HCT116 (cell line): Measurements from ENCODE around the gene GRB7. TPM values are rescaled to one million over a fixed set of nuclear protein-coding genes. Genes with fewer than 3 reads are reported as not detected.

ENCODE experiments used
- ATAC-seq: fragments of 200-7000 bp; cut with Tn5 transposase; 2 replicates; pipeline ENCODE4 v1.9.1; 2020; ENCODE audit warnings: mild to moderate bottlenecking, moderate library complexity
- BruUV-seq: library from RNA; stranded (reverse); fragments of 400-500 nt; replicated peaks from 2 replicates; lab custom pipeline; 2021; lab: Mats Ljungman, UMichigan
- CTCF ChIA-PET: fragments of 300-600 bp; sonication (Branson Sonifier 250); formaldehyde crosslinking; loops from one replicate; lab custom pipeline; 2021; ENCODE audit warnings: antibody characterized with exemption; lab: Charles Lee
- POLR2A ChIA-PET: fragments of 300-600, 350-600 bp; sonication (Branson Sonifier 250); formaldehyde crosslinking; loops from one replicate; lab custom pipeline; 2021; ENCODE audit warnings: antibody characterized with exemption; lab: Charles Lee
- RAD21 ChIA-PET, 2 experiments: fragments of 300-600 bp; sonication (Branson Sonifier 250); formaldehyde crosslinking; loops; one replicate each; lab custom pipeline; 2023; ENCODE audit warnings: low total read pairs in 2 of 2; ENCODE audit not compliant: uncharacterized antibody in 2 of 2, unreplicated experiment in 2 of 2, low non-redundant PET in 1 of 2; lab: Charles Lee
- DNase-seq: peaks from one replicate; pipeline ENCODE4 v3.0.0-alpha.2; 2010; ENCODE audit warnings: low read depth, low spot score
- H2AFZ ChIP-seq: fragments of 200-600 bp; shearing (Covaris generic), sonication (generic); 2 replicates; pipeline ENCODE4 v1.6.1; 2017; ENCODE audit warnings: low read depth, mixed run types, mixed read lengths, antibody characterized with exemption, low read length; ENCODE audit not compliant: poor library complexity, severe bottlenecking
- H3K27ac ChIP-seq: 2 replicates; pipeline ENCODE4 v1.5.1; 2012; ENCODE audit warnings: low read depth, low read length
- H3K27me3 ChIP-seq: fragments of 200-600 bp; sonication (generic); 2 replicates; pipeline ENCODE4 v1.6.1; 2016; ENCODE audit warnings: mixed run types, low read length, mixed read lengths; ENCODE audit not compliant: insufficient read depth
- H3K36me3 ChIP-seq, 2 experiments: fragments of 200-500 bp in 1 of 2; fragments of 200-600 bp in 1 of 2; sonication (Bioruptor generic) in 1 of 2; sonication (generic) in 1 of 2; 2 replicates each; pipeline versions ENCODE4 v1.5.1 to v1.6.1; 2014 to 2016; ENCODE audit warnings: low read length in 2 of 2, inconsistent platforms in 1 of 2, mixed read lengths in 1 of 2, mixed run types in 1 of 2; ENCODE audit not compliant: insufficient read depth in 2 of 2, control insufficient read depth in 1 of 2
- H3K4me1 ChIP-seq, 2 experiments: fragments of 200-600 bp in 1 of 2; sonication (generic) in 1 of 2; 2 replicates each; pipeline versions ENCODE4 v1.5.1 to v1.6.1; 2012 to 2017; ENCODE audit warnings: low read length in 2 of 2, inconsistent platforms in 1 of 2, mild to moderate bottlenecking in 1 of 2, mixed read lengths in 1 of 2, mixed run types in 1 of 2, moderate library complexity in 1 of 2; ENCODE audit not compliant: insufficient read depth in 2 of 2, control insufficient read depth in 1 of 2
- H3K4me2 ChIP-seq: fragments of 200-600 bp; sonication (generic); 2 replicates; pipeline ENCODE4 v1.6.1; 2017; ENCODE audit warnings: mixed run types, low read length, mixed read lengths
- H3K4me3 ChIP-seq, 2 experiments: fragments of 200-600 bp in 1 of 2; sonication (generic) in 1 of 2; replicated peaks in 1 of 2; 2 replicates each; pipeline ENCODE4 v1.5.1; 2011 to 2016; ENCODE audit warnings: low read length in 2 of 2, control low read depth in 1 of 2, low read depth in 1 of 2, mild to moderate bottlenecking in 1 of 2, mixed read lengths in 1 of 2, mixed run types in 1 of 2
- H3K79me2 ChIP-seq: fragments of 200-600 bp; sonication (generic); 2 replicates; pipeline ENCODE4 v1.6.1; 2017; ENCODE audit warnings: mild to moderate bottlenecking, mixed run types, low read length, moderate library complexity, mixed read lengths; ENCODE audit not compliant: insufficient read depth
- H3K9ac ChIP-seq: fragments of 200-600 bp; sonication (generic); 2 replicates; pipeline ENCODE4 v1.6.1; 2016; ENCODE audit warnings: low read length, mixed read lengths
- H3K9me2 ChIP-seq: fragments of 200-600 bp; sonication (generic), shearing (Covaris generic); 2 replicates; pipeline ENCODE4 v1.6.1; 2017; ENCODE audit warnings: mixed run types, mild to moderate bottlenecking, moderate library complexity; ENCODE audit not compliant: insufficient read depth
- H3K9me3 ChIP-seq, 2 experiments: fragments of 200-500 bp in 1 of 2; fragments of 200-600 bp in 1 of 2; sonication (Bioruptor generic) in 1 of 2; sonication (generic) in 1 of 2; 2 replicates each; pipeline ENCODE4 v1.6.1; 2014 to 2017; ENCODE audit warnings: low read length in 2 of 2, mixed read lengths in 2 of 2, inconsistent platforms in 1 of 2, low read depth in 1 of 2, mild to moderate bottlenecking in 1 of 2, mixed run types in 1 of 2, moderate library complexity in 1 of 2; ENCODE audit not compliant: control insufficient read depth in 1 of 2, insufficient read depth in 1 of 2
- H4K20me1 ChIP-seq: fragments of 200-600 bp; sonication (generic), shearing (Covaris generic); 2 replicates; pipeline ENCODE4 v1.6.1; 2017; ENCODE audit warnings: mixed run types, mild to moderate bottlenecking, moderate library complexity; ENCODE audit not compliant: insufficient read depth
- EGR1 ChIP-seq: IDR thresholded peaks from 2 replicates; pipeline ENCODE4 v1.6.1; 2012; ENCODE audit warnings: low read depth
- ELF1 ChIP-seq: IDR thresholded peaks from 2 replicates; pipeline ENCODE4 v1.6.1; 2012; ENCODE audit warnings: low read depth, borderline replicate concordance
- EZH2phosphoT487 ChIP-seq: fragments of 200-600 bp; IDR thresholded peaks from 2 replicates; pipeline ENCODE4 v1.6.1; 2018; ENCODE audit warnings: antibody characterized with exemption, borderline replicate concordance
- FOSL1 ChIP-seq: IDR thresholded peaks from 2 replicates; pipeline ENCODE4 v1.6.1; 2012; ENCODE audit warnings: low read depth
- MAX ChIP-seq: IDR thresholded peaks from 2 replicates; pipeline ENCODE4 v1.6.1; 2012
- POLR2A ChIP-seq: IDR thresholded peaks from 2 replicates; pipeline ENCODE4 v1.7.0; 2011; ENCODE audit warnings: borderline replicate concordance; ENCODE audit not compliant: insufficient read depth, insufficient read length; ENCODE audit errors: extremely low read depth
- RAD21 ChIP-seq: IDR thresholded peaks from 2 replicates; pipeline ENCODE4 v1.6.1; 2012; ENCODE audit warnings: low read depth, mild to moderate bottlenecking
- SP1 ChIP-seq: IDR thresholded peaks from 2 replicates; pipeline ENCODE4 v1.6.1; 2012; ENCODE audit warnings: low read depth
- SRF ChIP-seq: IDR thresholded peaks from 2 replicates; pipeline ENCODE4 v1.6.1; 2012; ENCODE audit warnings: low read depth
- TCF7L2 ChIP-seq: IDR thresholded peaks from 2 replicates; pipeline ENCODE4 v1.7.0; 2011; ENCODE audit warnings: borderline replicate concordance, inconsistent platforms; ENCODE audit not compliant: insufficient read depth, insufficient read length; ENCODE audit errors: extremely low read depth
- YY1 ChIP-seq: IDR thresholded peaks from 2 replicates; pipeline ENCODE4 v1.6.1; 2011; ENCODE audit warnings: low read length, low read depth, moderate library complexity, mild to moderate bottlenecking; ENCODE audit not compliant: insufficient replicate concordance; ENCODE audit errors: extremely low read depth
- intact Hi-C: fragments of 100-400 bp; cut with micrococcal nuclease; formaldehyde crosslinking; loops from 2 replicates; pipeline ENCODE4 v1.10.0; 2022
- total RNA-seq: library from RNA; stranded (reverse); gene quantifications from one replicate; pipeline ENCODE4 v1.2.1, GENCODE V29; 2021; ENCODE audit not compliant: unreplicated experiment
- TF ChIP-seq, protein P1 (sequence below): IDR thresholded peaks from 2 replicates; pipeline ENCODE4 v1.6.1; 2012
- TF ChIP-seq, protein P2 (sequence below): IDR thresholded peaks from 2 replicates; pipeline ENCODE4 v1.6.1; 2012; ENCODE audit warnings: low read depth
- TF ChIP-seq, protein P3 (sequence below): IDR thresholded peaks from 2 replicates; pipeline ENCODE4 v1.6.1; 2011; ENCODE audit warnings: mild to moderate bottlenecking, low read length, moderate library complexity; ENCODE audit not compliant: insufficient replicate concordance; ENCODE audit errors: extremely low read depth
- TF ChIP-seq, protein P4 (sequence below), 3 experiments: fragments of 200-600 bp in 1 of 3; sonication (generic) in 1 of 3; IDR thresholded peaks in 2 of 3; conservative IDR thresholded peaks in 1 of 3; 2 replicates each; pipeline ENCODE4 v1.5.1; 2012 to 2017; ENCODE audit warnings: low read depth in 2 of 3, low read length in 2 of 3, antibody characterized with exemption in 1 of 3, borderline replicate concordance in 1 of 3, control low read depth in 1 of 3, mild to moderate bottlenecking in 1 of 3, mixed read lengths in 1 of 3, mixed run types in 1 of 3, moderate library complexity in 1 of 3; ENCODE audit not compliant: insufficient read depth in 1 of 3

The GRB7 gene
- total RNA-seq, 1 experiment from 2014 or later = 51.9 TPM

DNA sequence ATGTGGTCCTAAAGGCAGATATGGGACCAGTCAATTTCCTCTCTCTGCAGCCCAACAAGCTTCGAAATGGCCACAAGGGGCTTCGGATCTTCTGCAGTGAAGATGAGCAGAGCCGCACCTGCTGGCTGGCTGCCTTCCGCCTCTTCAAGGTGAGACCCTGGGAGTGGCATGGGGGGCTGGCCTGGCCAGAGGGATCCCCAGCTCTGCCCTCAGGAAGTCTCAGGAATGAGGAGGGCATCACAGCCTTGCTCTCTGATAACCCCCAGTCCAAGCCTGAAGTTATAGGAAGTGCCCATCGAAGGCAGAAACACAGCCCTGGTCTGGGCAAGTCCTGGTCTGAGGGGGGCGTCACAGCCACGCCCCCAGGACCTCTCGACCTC is 7.1 kb downstream of the GRB7 start:
- Histone ChIP-seq H3K9me3 (no peaks in the 10 kb centered on the region), H3K27ac (no peak overlapping the region), H3K27me3 (no peaks in the 10 kb centered on the region), H3K4me1 (peaks cover 20 to 22% of the 10 kb centered on the region in 2 experiments), H3K9ac (no peak overlapping the region), H3K79me2 (peaks cover 12% of the 10 kb centered on the region; the same call in 1 of the 2 replicates), H2AFZ (no peak overlapping the region), H3K9me2 (no peaks in the 10 kb centered on the region), H3K4me3 (no peak overlapping the region), H3K4me2 (no peak overlapping the region), H4K20me1 (no peaks in the 10 kb centered on the region), H3K36me3 (peaks cover 11 to 13% of the 10 kb centered on the region in 2 experiments; a peak in 2 of 4 replicates)
- ChIA-PET CTCF (no interaction called here), RAD21 (no interaction called here), POLR2A (interaction anchor here (1.3 kb wide), 1 partner anchor 8 kb away, joined by 3 read pairs; no protein-coding TSS in a partner anchor)
- DNase-seq = no peak
- ATAC-seq = no peak
- TF ChIP-seq, protein P1, sequence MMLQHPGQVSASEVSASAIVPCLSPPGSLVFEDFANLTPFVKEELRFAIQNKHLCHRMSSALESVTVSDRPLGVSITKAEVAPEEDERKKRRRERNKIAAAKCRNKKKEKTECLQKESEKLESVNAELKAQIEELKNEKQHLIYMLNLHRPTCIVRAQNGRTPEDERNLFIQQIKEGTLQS = no peak
- no peak for TF ChIP-seq FOSL1
- TF ChIP-seq EZH2phosphoT487 = no peak
- no peak for TF ChIP-seq EGR1
- TF ChIP-seq SP1 = no peak
- no peak for TF ChIP-seq RAD21
- TF ChIP-seq, protein P2, sequence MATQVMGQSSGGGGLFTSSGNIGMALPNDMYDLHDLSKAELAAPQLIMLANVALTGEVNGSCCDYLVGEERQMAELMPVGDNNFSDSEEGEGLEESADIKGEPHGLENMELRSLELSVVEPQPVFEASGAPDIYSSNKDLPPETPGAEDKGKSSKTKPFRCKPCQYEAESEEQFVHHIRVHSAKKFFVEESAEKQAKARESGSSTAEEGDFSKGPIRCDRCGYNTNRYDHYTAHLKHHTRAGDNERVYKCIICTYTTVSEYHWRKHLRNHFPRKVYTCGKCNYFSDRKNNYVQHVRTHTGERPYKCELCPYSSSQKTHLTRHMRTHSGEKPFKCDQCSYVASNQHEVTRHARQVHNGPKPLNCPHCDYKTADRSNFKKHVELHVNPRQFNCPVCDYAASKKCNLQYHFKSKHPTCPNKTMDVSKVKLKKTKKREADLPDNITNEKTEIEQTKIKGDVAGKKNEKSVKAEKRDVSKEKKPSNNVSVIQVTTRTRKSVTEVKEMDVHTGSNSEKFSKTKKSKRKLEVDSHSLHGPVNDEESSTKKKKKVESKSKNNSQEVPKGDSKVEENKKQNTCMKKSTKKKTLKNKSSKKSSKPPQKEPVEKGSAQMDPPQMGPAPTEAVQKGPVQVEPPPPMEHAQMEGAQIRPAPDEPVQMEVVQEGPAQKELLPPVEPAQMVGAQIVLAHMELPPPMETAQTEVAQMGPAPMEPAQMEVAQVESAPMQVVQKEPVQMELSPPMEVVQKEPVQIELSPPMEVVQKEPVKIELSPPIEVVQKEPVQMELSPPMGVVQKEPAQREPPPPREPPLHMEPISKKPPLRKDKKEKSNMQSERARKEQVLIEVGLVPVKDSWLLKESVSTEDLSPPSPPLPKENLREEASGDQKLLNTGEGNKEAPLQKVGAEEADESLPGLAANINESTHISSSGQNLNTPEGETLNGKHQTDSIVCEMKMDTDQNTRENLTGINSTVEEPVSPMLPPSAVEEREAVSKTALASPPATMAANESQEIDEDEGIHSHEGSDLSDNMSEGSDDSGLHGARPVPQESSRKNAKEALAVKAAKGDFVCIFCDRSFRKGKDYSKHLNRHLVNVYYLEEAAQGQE = no peak
- TF ChIP-seq YY1 = no peak
- no peak for TF ChIP-seq ELF1
- TF ChIP-seq, protein P3, sequence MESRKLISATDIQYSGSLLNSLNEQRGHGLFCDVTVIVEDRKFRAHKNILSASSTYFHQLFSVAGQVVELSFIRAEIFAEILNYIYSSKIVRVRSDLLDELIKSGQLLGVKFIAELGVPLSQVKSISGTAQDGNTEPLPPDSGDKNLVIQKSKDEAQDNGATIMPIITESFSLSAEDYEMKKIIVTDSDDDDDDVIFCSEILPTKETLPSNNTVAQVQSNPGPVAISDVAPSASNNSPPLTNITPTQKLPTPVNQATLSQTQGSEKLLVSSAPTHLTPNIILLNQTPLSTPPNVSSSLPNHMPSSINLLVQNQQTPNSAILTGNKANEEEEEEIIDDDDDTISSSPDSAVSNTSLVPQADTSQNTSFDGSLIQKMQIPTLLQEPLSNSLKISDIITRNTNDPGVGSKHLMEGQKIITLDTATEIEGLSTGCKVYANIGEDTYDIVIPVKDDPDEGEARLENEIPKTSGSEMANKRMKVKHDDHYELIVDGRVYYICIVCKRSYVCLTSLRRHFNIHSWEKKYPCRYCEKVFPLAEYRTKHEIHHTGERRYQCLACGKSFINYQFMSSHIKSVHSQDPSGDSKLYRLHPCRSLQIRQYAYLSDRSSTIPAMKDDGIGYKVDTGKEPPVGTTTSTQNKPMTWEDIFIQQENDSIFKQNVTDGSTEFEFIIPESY = no peak
- no peak for TF ChIP-seq TCF7L2
- no peak for TF ChIP-seq POLR2A
- no peak for TF ChIP-seq MAX
- TF ChIP-seq, protein P4, sequence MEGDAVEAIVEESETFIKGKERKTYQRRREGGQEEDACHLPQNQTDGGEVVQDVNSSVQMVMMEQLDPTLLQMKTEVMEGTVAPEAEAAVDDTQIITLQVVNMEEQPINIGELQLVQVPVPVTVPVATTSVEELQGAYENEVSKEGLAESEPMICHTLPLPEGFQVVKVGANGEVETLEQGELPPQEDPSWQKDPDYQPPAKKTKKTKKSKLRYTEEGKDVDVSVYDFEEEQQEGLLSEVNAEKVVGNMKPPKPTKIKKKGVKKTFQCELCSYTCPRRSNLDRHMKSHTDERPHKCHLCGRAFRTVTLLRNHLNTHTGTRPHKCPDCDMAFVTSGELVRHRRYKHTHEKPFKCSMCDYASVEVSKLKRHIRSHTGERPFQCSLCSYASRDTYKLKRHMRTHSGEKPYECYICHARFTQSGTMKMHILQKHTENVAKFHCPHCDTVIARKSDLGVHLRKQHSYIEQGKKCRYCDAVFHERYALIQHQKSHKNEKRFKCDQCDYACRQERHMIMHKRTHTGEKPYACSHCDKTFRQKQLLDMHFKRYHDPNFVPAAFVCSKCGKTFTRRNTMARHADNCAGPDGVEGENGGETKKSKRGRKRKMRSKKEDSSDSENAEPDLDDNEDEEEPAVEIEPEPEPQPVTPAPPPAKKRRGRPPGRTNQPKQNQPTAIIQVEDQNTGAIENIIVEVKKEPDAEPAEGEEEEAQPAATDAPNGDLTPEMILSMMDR (IDR thresholded peaks at IDR 0.05 in 2 of 3, conservative IDR thresholded peaks at IDR 0.05 in 1 of 3; ENCODE audit: borderline replicate concordance in 1 of 3, insufficient read depth in 1 of 3, low read depth in 2 of 3, low read length in 2 of 3) = no peak
- no peak for TF ChIP-seq SRF
- intact Hi-C loops = no loop called here
- no TSS peak for BruUV-seq
